Gastroesophageal sphincter (tissue), 4 donors: Measurements from ENCODE around the gene SYNDIG1. TPM values are rescaled to one million over a fixed set of nuclear protein-coding genes. Genes with fewer than 3 reads are reported as not detected.

Experiments used
- ATAC-seq: fragments of 150-250 bp; one replicate; pipeline ENCODE4 v1.9.1; 2016; ENCODE audit warnings: mild to moderate bottlenecking, moderate library complexity
- H3K27ac ChIP-seq, 4 donors: fragments of 200-600 bp; sonication (generic) in 3 of 4; 1 replicate in 3 of 4; 2 replicates in 1 of 4; pipeline ENCODE4 v1.5.1; 2016 to 2019
- H3K27me3 ChIP-seq: fragments of 200-600 bp; sonication (generic); one replicate; pipeline ENCODE4 v1.5.1; 2019
- H3K36me3 ChIP-seq, 2 donors: fragments of 200-600 bp; sonication (generic); one replicate each; pipeline ENCODE4 v1.5.1; 2019; ENCODE audit warnings: control low read depth in 1 of 2
- H3K4me1 ChIP-seq, 3 donors: fragments of 200-600 bp; sonication (generic); 1 replicate in 2 of 3; 2 replicates in 1 of 3; pipeline ENCODE4 v1.5.1; 2016 to 2019; ENCODE audit warnings: control low read depth in 2 of 3
- H3K4me3 ChIP-seq, 2 donors: fragments of 200-600 bp; sonication (generic); one replicate each; pipeline ENCODE4 v1.5.1; 2019; ENCODE audit warnings: mild to moderate bottlenecking in 1 of 2, moderate library complexity in 1 of 2
- H3K9me3 ChIP-seq, 3 donors: fragments of 200-600 bp; sonication (generic); one replicate each; pipeline ENCODE4 v1.5.1; 2017 to 2019; ENCODE audit warnings: control low read depth in 2 of 3
- EP300 ChIP-seq: sonication (generic); formaldehyde crosslinking; IDR thresholded peaks from one replicate; pipeline ENCODE4 v1.6.1; 2017; ENCODE audit warnings: antibody characterized with exemption, mild to moderate bottlenecking
- POLR2A ChIP-seq, 2 donors: fragments of 450-650 bp; IDR thresholded peaks; one replicate each; pipeline ENCODE4 v1.6.1; 2017; ENCODE audit warnings: antibody characterized with exemption in 2 of 2, mild to moderate bottlenecking in 2 of 2, moderate library complexity in 1 of 2
- POLR2AphosphoS5 ChIP-seq: sonication (generic); formaldehyde crosslinking; IDR thresholded peaks from one replicate; pipeline ENCODE4 v1.6.1; 2017; ENCODE audit warnings: antibody characterized with exemption
- WGBS, 2 donors: methylation state at CpG; one replicate each; pipeline ENCODE4 v1.1.5; 2018; ENCODE audit warnings: low coverage in 1 of 2; 5-methylcytosine and 5-hydroxymethylcytosine counted together
- total RNA-seq, 4 donors: library from RNA; depleted of rRNA; stranded (reverse); fragments of >200 nt; gene quantifications; one replicate each; pipeline ENCODE4 v1.1.0, GENCODE V29; 2016
- TF ChIP-seq, protein P1 (sequence below), 4 experiments: fragments of 200-600 bp in 2 of 4; fragments of 450-650 bp in 2 of 4; sonication (generic) in 1 of 4; IDR thresholded peaks; one replicate each; pipeline ENCODE4 v1.5.1; 2017 to 2019; ENCODE audit warnings: antibody characterized with exemption in 4 of 4, mild to moderate bottlenecking in 2 of 4, moderate library complexity in 2 of 4

The SYNDIG1 gene
- total RNA-seq, 4 donors from 2014 or later, result 0.15 to 0.40 (median 0.16) TPM; not detected in 1

DNA sequence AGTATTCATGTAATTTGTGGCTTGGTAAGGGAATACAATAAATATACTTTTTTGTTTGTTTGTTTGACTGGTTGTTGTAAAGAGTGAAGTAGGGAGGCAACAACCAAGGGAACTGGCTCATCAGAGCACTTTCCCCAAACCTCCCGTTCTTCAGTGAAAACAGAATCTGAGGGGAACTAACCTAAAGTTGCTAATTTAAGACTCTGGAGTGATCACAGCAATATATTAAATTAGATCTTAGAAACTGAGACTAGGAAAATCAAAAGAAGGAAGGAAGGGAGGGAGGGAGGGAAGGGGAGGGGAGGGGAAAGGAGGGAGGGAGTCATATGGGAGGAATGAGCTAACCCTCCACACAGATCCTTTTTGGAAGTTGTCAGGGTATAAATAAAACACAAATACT is 144.9 kb downstream of the SYNDIG1 start:
- Histone ChIP-seq H3K4me3 (no peak overlapping the region), H3K27me3 (peaks cover 33% of the 10 kb centered on the region), H3K36me3 (no peaks in the 10 kb centered on the region), H3K27ac (no peak overlapping the region), H3K9me3 (no peaks in the 10 kb centered on the region), H3K4me1 (no peaks in the 10 kb centered on the region)
- TF ChIP-seq, protein P1, sequence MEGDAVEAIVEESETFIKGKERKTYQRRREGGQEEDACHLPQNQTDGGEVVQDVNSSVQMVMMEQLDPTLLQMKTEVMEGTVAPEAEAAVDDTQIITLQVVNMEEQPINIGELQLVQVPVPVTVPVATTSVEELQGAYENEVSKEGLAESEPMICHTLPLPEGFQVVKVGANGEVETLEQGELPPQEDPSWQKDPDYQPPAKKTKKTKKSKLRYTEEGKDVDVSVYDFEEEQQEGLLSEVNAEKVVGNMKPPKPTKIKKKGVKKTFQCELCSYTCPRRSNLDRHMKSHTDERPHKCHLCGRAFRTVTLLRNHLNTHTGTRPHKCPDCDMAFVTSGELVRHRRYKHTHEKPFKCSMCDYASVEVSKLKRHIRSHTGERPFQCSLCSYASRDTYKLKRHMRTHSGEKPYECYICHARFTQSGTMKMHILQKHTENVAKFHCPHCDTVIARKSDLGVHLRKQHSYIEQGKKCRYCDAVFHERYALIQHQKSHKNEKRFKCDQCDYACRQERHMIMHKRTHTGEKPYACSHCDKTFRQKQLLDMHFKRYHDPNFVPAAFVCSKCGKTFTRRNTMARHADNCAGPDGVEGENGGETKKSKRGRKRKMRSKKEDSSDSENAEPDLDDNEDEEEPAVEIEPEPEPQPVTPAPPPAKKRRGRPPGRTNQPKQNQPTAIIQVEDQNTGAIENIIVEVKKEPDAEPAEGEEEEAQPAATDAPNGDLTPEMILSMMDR (IDR thresholded peaks at IDR 0.05), result no peak
- no peak for TF ChIP-seq POLR2AphosphoS5
- no peak for TF ChIP-seq POLR2A (IDR thresholded peaks at IDR 0.05)
- TF ChIP-seq EP300, result no peak
- WGBS, 2 donors, result 58% methylated on average over 1 of the region's 1 CpG; no CpG with 5 or more reads in 1 of the 2 donors
- ATAC-seq, result no peak

DNA sequence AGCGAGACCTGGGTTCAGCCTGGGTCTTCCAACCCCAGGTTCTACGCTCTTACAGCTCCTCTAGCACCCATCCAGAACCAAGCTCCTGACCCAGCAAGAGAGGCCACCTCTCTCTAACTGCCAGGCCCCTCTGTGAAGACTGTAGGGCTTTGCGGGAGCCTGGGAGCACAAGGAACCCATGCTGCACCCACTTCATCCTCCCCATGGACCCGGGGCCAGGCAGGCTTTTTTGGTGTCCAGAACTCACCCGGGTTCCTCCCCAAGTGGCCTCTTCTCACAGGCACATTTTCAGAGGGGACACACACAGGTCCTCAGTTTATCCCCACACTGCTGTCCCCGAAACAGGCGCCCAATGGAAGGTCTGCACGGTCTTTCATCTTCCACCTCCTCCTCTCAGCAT is 145.9 kb downstream of the SYNDIG1 start:
- Histone ChIP-seq H3K27me3 (peaks cover 33% of the 10 kb centered on the region), H3K27ac (no peak overlapping the region), H3K4me1 (no peaks in the 10 kb centered on the region), H3K4me3 (no peak overlapping the region), H3K9me3 (no peaks in the 10 kb centered on the region), H3K36me3 (no peaks in the 10 kb centered on the region)
- TF ChIP-seq POLR2AphosphoS5, result no peak
- TF ChIP-seq, protein P1 (IDR thresholded peaks at IDR 0.05), result no peak
- no peak for TF ChIP-seq POLR2A (IDR thresholded peaks at IDR 0.05)
- no peak for TF ChIP-seq EP300
- 67 to 88% methylated on average over 4 of the region's 8 CpGs for WGBS, 2 donors
- ATAC-seq, result no peak

DNA sequence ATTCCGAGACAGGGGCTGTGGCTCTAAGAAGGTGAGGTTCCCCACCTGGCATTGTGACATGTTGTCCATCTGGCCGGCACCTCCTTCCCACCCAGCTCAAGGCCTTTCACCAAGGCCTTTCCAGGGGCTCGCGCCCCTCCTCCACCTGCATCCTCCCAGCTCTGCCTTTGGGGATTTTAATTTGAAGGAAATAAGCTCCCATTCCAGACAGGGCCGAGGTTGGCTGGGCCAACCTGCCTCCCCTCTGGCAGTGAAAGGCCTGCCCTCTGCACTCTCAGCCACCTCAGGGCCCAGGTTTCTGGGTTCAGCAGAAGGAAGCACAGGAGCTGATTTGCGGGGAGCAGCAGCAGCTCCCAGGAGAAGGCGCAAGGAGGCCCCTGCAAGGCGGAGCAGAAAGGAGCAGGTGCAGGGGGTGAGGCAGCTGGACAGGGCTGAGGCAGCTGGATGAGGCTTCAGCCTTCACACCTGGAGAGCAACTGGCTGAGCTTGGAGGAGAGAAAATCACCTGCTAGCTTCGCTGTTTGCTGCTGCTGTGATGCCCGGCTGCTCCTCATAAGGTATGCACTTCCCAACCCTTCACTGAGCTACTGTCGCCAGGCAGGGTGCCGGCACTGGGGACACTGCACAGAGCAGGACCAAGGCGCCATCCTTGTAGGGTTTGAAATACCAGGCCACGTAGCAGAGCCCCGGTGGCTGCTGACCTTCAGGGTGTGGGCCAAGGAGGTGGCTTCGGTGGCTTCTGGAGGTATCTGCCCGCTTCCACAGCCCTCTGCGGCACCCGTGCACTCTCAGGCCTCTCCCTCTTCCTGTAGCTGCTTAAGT is 147.0 kb downstream of the SYNDIG1 start:
- Histone ChIP-seq H3K36me3 (no peaks in the 10 kb centered on the region), H3K27me3 (peaks cover 33% of the 10 kb centered on the region), H3K4me1 (no peaks in the 10 kb centered on the region), H3K27ac (no peak overlapping the region), H3K9me3 (no peaks in the 10 kb centered on the region), H3K4me3 (no peak overlapping the region)
- ATAC-seq, result no peak
- WGBS, 2 donors, result 86% methylated on average over 4 to 5 of the region's 19 CpGs
- TF ChIP-seq POLR2AphosphoS5 (no peak), EP300 (no peak), POLR2A (IDR thresholded peaks at IDR 0.05) (no peak)
- TF ChIP-seq, protein P1 (IDR thresholded peaks at IDR 0.05), result no peak

DNA sequence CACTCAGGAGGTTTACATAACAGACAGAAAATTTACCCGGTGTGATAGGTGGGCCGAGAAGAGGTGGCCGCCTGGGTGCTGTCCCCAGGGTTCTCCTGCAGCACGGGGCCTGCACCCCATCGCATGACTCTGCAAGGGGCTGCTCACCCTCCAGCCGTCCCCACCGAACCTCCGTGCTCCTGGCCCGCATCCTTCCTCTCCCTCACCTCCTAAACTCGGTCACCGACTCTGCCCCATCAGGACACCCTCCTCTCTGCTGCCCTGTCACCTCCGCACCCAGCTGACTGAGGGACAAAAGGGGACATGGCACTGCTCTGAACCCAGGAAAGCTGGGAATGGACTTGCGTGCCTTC is 147.6 kb downstream of the SYNDIG1 start:
- no peaks in the 10 kb centered on the region for H3K36me3 ChIP-seq
- ATAC-seq, result no peak
- H3K4me1 ChIP-seq, result no peaks in the 10 kb centered on the region
- WGBS, 2 donors, result 89% methylated on average over 3 to 11 of the region's 13 CpGs
- peaks cover 33% of the 10 kb centered on the region for H3K27me3 ChIP-seq
- H3K27ac ChIP-seq, result no peak overlapping the region
- H3K4me3 ChIP-seq, result no peak overlapping the region
- TF ChIP-seq POLR2AphosphoS5 (no peak), POLR2A (IDR thresholded peaks at IDR 0.05) (no peak), EP300 (no peak)
- TF ChIP-seq, protein P1 (IDR thresholded peaks at IDR 0.05), result no peak
- no peaks in the 10 kb centered on the region for H3K9me3 ChIP-seq
